ENCODE results near the gene HHAT.

DNA sequence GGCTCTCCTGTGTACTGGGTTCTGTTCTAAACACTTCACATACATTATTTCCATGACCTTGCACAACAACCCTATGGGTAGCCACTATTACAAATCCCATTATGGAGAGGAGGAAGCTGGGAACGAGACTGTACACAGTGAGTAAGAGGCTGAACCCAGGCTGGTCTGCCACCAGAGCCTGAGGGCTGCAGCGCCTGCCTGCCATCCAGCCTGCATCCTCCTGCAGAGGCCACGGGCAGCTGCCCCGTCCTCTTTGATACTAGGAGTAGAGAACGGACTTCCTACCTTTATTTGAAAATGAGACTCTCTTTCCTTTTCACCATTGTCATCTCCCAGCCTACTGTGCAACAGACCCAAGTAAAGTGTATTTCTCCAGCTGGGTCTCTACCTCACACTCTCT, 370.0 kb downstream of the HHAT start:
- no peak for TF ChIP-seq CTCF (IDR thresholded peaks at IDR 0.05)
- no peak for TF ChIP-seq POLR2AphosphoS5 (IDR thresholded peaks at IDR 0.05)
- TF ChIP-seq POLR2A (IDR thresholded peaks at IDR 0.05), result no peak

Data from breast epithelium (tissue), 3 donors.